GM12864 (cell line): ENCODE data around the gene GSE1.

Source experiments
- DNase-seq: peaks from one replicate; pipeline ENCODE4 v3.0.0-alpha.2; 2011; ENCODE audit warnings: low read depth
- H3K4me3 ChIP-seq: 2 replicates; pipeline ENCODE4 v1.5.1; 2011; ENCODE audit warnings: mild to moderate bottlenecking, low read depth, low read length, control low read depth
- TF ChIP-seq, protein P1 (sequence below): IDR thresholded peaks from 2 replicates; pipeline ENCODE4 v1.5.1; 2011; ENCODE audit warnings: low read depth, mild to moderate bottlenecking, moderate library complexity, low read length, control low read depth, inconsistent platforms; ENCODE audit errors: missing control alignments

The GSE1 gene

DNA sequence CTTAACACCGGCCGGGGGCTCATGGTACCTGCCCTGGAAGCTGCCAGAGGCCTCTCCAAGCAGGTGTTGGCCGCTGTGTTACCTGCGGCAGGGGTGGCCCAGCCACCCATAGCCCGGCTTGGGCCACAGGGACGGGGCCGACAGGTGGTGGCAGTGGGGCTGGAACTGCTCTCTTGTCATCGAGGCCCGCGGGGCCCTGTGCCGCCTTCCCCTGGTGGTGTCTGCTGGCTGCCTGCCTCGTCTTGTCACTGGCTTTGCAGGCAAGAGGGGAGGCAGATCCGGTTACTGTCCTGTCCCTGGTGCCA lies 27.1 kb downstream of the GSE1 start:
- DNase-seq: no peak
- TF ChIP-seq, protein P1, sequence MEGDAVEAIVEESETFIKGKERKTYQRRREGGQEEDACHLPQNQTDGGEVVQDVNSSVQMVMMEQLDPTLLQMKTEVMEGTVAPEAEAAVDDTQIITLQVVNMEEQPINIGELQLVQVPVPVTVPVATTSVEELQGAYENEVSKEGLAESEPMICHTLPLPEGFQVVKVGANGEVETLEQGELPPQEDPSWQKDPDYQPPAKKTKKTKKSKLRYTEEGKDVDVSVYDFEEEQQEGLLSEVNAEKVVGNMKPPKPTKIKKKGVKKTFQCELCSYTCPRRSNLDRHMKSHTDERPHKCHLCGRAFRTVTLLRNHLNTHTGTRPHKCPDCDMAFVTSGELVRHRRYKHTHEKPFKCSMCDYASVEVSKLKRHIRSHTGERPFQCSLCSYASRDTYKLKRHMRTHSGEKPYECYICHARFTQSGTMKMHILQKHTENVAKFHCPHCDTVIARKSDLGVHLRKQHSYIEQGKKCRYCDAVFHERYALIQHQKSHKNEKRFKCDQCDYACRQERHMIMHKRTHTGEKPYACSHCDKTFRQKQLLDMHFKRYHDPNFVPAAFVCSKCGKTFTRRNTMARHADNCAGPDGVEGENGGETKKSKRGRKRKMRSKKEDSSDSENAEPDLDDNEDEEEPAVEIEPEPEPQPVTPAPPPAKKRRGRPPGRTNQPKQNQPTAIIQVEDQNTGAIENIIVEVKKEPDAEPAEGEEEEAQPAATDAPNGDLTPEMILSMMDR: no peak
- H3K4me3 ChIP-seq: no peak overlapping the region

DNA sequence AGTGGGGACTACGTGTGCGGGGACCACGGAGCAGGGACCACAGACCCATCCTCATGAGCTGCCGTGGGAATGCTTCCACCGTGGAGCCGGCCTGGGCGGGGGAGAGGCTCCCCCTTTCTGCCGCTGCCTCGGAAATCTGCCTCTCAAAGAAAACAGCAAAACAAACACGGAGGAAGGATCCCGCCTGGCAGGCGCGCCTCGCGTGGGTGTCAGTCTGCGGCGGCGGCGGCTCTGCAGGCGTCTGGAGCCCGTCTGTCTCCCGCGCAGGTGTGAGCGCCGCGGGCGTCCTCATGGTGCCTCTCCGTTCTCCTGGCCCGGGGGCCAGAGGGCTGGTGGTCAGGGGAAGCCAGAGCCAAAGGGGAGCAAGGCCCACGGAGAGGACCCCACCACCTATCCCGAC lies 27.5 kb downstream of the GSE1 start:
- no peak overlapping the region for H3K4me3 ChIP-seq
- no peak for DNase-seq
- TF ChIP-seq, protein P1: no peak

DNA sequence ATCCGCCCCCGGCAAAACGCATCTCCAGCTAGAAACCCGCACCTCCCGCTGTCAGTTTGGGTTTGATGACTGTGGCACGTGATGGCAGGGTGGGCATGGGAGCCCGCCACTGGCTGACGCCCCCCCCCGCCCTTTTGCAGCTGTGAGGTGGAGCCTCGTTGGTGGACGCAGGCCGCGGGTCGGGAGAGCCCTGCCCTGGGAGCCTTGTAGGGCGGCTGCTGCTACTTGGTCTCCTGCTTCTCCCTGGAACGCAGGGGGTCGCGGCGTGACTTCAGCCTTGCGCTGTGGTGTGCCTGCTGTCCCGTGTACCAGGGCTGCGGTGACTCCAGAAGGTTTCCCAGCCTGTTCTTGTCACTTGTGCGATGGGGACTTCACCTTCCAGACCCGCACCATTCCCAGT lies 28.2 kb downstream of the GSE1 start:
- TF ChIP-seq, protein P1: no peak
- H3K4me3 ChIP-seq: no peak overlapping the region
- no peak for DNase-seq

DNA sequence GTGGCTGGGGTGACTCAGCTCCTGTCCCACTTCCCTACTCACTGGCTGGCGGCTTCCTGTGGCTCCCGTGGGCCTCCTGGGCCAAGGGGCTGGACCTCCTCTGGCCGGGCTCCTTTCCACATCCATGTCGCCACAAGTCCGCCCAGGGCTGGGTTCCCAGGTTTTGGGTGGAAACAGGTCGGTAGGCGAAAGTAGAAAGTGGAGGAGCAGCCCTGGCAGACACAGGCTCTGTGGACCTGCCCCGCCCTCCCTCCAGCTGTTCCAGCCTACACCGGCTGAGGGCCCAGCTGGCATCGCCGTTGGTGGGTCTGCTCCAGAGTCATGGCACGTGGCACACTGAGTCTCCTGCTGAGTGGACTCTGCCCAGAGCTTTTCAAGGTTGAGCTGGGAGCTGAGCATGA lies 28.7 kb downstream of the GSE1 start:
- H3K4me3 ChIP-seq: no peak overlapping the region
- no peak for DNase-seq
- TF ChIP-seq, protein P1: no peak

DNA sequence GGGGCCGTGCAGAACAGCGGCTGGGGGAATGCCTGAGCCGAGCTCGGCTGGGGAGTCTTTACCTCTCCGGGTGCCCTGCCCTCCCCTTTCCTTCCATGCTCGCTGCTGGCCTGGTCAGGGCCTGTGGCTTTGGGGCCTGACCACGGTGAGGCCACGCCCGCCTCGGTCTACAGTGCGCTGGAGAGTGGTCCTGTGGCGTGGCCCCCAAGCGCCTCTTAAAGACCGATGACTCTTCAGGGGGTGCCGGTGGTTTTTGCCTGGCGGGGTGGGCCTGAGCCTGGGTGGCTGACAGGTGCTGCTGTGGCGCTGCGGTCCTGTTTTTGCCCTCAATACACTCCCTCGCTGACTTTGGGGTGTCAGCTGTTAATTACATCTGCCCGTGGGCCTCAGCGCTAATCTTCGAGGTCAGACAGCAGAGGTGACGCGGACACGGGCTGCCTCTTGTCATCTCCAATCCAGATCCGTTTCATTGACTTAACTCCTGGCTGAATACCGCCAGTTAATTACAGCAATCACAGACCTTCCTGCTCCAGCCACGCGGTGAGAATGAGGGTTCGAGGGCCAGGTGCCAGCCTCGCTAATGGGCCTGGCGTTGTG lies 29.7 kb downstream of the GSE1 start:
- DNase-seq: no peak
- no peak overlapping the region for H3K4me3 ChIP-seq
- TF ChIP-seq, protein P1: no peak

DNA sequence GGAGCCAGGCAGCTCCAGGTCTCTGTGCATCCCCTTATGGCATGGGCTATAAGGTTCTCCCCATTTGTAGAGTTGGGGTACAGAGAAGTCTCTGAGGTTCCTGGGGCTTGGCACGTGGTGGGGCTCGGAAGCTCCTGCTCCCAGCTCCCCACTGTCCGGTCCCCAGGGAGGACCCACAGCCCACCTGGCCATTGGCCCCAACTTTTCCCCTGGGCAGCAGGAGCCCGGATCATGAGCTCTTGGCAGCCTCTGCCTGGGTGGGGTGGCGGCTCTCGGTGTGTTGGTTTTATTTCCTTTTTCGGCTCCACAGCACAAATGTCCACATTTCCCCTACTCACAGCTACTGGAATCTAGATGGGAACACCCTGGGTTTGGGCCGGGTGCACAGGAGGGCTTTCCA lies 30.5 kb downstream of the GSE1 start:
- DNase-seq: no peak

More for the DNA sequence above, 30.5 kb downstream of the GSE1 start:
- H3K4me3 ChIP-seq: no peak overlapping the region
- TF ChIP-seq, protein P1: no peak
